H1 (cell line): ENCODE measurements around the gene ZNF610.

ENCODE experiments used
- CTCF ChIP-seq, 3 experiments: IDR thresholded peaks; 1 replicate in 2 of 3; 2 replicates in 1 of 3; pipeline versions ENCODE4 v1.5.1 to v1.6.1; 2011; ENCODE audit warnings: low read length in 3 of 3, mild to moderate bottlenecking in 3 of 3, inconsistent platforms in 2 of 3, low read depth in 1 of 3, moderate library complexity in 1 of 3; ENCODE audit not compliant: insufficient read depth in 1 of 3; ENCODE audit errors: control extremely low read depth in 1 of 3
- GTF2F1 ChIP-seq: IDR thresholded peaks from 2 replicates; pipeline ENCODE4 v1.6.1; 2012; ENCODE audit warnings: low read depth, low read length, improper control_type of control experiment, borderline replicate concordance
- KDM5A ChIP-seq: fragments of 200-600 bp; IDR thresholded peaks from 2 replicates; pipeline ENCODE4 v1.7.1; 2012; ENCODE audit warnings: mild to moderate bottlenecking, low read length, inconsistent platforms, mixed read lengths

- TF ChIP-seq KDM5A (no peak), CTCF (IDR thresholded peaks at IDR 0.05; ENCODE audit: control extremely low read depth in 1 of 3, insufficient read depth in 1 of 3, low read depth in 1 of 3, low read length in 3 of 3) (no peak), GTF2F1 (no peak)
These were observed 28.8 kb upstream of the ZNF610 start for GRCh38 chr19:52307275-52307674.
